GM08714 (cell line): ENCODE data around the gene ADRM1.

Experiments
- H3K4me3 ChIP-seq: fragments of 200-500 bp; sonication (Bioruptor generic); 2 replicates; pipeline ENCODE4 v1.5.1; 2014; ENCODE audit warnings: mild to moderate bottlenecking, low read length, inconsistent platforms
- ZNF274 ChIP-seq: IDR thresholded peaks from 2 replicates; pipeline ENCODE4 v1.6.1; 2012; ENCODE audit warnings: mild to moderate bottlenecking, low read depth, low read length

Gene ADRM1

DNA sequence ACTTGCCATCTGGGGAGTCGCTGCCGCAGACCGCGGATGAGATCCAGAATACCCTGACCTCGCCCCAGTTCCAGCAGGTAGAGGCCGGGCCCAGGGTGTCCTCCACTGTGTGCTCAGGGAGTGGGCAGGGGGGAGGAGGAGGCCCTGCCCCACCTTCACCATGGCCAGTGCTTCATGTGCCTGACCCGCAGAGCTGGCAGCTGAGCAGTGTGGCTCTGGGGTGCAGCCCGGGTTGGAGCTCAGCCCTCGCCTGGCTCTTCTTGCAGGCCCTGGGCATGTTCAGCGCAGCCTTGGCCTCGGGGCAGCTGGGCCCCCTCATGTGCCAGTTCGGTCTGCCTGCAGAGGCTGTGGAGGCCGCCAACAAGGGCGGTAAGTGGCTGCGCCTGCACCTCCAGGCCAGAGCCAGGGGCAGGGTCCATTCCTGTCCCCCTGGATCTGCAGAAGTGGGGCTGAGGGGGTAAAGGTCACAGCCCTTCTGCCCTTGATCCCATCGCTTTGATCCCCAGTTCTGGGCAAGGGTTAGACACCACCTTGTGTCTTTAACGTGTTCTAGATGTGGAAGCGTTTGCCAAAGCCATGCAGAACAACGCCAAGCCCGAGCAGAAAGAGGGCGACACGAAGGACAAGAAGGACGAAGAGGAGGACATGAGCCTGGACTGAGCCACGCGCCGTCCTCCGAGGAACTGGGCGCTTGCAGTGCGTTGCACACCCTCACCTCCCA, 5.5 kb downstream of the ADRM1 start:
- no peak overlapping the region for H3K4me3 ChIP-seq
- no peak for TF ChIP-seq ZNF274

DNA sequence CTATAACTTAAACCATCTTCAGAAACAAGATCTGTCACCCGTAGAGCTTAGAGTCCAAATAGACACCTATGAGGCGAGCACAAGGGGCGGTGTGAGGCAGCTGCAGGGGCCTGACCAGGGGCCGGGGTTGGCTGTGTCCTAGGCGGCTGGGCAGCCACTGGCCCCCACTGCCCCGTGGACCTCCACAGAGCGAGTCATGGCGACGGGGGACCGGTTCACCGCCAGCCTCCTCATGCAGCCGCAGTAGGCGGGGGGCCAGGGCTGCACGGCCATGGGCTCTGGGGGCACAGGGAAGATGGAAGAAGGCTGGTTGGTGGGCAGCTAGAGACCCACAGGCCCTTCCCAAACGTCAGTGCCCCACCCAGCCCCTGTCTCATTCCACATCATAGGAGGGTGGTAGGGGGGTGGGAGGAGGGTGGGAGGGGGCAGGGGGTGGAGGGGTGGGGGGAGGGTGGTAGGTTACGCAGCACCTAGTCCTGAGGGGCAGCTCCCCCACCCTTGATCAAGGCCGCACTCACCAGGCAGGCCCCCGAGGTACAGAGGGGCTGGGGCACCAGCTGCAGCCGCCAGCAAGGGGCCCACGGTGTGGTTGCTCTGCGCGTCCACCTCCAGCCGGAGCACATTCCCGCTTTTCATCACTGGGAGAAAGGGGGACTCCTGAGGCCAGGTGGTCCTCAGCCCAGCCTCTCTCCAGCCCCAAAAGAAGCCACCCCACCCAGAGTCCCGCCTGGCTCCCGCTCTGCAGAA, 6.6 kb downstream of the ADRM1 start:
- H3K4me3 ChIP-seq, result no peak overlapping the region
- no peak for TF ChIP-seq ZNF274

DNA sequence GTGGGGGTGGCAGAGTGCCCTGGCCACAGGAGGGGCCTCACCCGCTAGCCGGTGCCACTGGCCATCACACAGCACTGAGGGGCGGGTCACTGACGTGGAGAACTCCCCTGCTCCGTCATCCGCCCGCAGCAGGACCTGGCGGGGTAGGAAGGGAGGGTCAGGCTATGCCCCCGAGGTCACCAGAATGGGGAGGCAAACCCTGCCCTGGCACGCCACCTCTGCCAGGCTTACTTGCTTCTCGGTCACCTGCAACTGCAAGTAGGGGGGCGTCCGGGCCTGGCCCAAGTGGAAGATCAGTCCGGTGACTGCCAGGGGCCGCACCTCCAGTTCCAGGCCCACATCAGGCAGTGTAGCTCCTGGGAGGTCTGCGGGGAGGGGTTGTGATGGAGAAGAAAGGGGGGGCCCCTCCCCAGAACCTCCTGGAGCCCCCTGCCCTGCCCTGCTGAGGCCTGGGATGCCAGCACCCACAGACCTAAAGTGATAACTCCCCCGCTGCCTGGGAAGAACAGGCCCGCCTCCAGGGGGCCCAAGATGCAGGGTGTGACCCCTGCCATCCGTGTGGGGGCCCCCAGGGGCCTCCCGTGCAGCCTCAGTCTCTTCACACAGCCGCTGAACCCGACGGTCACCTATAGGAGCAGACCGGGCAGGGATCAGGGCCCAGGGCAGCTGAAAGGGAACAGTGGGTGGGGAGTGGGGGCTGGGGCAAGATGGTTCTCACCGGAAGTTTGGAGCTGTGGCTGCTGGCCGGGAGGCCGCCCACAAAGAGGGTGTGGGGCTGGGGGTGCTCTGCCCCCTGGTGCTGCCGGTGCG, 7.4 kb downstream of the ADRM1 start:
- no peak overlapping the region for H3K4me3 ChIP-seq
- no peak for TF ChIP-seq ZNF274

DNA sequence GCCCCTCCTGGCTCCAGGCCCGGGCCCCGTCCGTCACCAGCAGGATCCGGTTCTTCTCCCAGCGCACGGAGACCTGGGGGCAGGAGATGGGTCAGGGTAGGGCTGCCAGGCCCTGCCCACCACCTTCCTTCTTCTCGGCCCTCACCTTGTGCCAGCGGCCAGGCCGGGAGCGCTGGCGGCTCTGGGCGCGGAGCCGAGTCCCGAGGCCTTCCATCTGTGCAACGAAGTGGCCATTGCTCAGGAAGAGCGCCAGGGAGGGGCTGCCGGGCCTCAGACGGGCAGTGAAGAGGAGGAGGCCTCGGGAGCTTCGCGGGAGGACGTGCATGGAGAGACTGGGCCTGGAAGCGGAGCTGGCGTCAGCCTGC, 7.9 kb downstream of the ADRM1 start:
- H3K4me3 ChIP-seq, result no peak overlapping the region
- no peak for TF ChIP-seq ZNF274

DNA sequence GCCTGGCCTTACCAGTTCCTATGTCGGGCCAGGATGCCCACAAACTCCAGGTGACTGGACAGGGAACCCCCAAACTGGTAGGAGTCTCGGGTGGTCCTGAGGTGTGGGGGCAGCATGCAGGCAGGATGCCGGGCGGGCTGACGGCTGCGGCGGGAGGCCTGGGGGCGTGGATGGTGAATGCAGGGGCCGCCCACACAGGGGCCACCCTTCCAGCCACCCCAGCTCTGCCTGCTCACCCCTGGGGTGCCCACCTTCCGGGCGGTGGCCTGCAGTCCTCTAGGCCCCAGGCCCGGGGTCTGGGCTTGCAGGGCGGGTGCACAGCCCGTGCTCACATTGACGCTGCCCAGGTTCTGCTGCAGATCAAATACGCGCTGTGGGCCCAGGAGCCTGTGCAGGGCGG, 8.4 kb downstream of the ADRM1 start:
- TF ChIP-seq ZNF274, result no peak
- H3K4me3 ChIP-seq, result no peak overlapping the region

DNA sequence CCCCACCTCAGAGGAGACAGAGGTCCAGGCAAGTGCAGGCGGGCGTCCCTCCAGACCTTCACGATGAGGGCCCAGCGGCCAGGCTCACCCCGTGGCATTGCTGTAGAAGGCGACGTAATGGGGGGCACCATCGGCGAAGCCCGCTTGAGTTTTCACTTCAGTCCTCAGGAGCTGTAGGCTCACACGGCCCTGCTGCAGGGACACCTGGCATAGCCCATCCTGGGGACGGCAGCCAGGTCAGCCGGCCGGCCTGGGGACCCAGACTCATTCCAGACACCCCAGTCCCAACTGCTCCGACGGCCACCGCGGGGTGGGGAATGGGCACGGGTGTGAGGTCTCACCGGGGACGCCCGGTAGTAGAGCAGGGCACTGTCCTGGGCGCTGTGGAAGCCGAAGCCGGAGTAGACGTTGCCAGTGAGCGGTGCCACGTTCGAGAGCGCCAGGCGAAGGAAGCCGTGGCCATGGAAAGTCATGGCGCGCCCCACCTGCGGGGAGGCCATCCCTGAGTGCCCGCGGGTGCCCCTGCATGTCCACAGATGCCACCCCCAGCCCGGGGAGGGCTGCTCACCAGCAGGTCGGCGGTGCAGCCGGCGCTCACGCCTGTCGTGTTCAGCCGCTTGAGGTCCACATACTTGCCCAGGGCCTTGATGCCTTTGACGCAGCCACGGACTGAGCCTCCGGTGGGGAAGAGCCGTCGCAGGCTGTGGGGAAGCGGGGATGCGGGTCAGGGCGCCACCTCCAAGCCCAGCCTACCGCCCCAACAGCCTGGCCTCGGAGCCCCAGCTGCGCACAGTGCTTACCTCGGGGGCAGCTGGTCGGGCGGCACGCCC, 9.2 kb downstream of the ADRM1 start:
- TF ChIP-seq ZNF274, result no peak

DNA sequence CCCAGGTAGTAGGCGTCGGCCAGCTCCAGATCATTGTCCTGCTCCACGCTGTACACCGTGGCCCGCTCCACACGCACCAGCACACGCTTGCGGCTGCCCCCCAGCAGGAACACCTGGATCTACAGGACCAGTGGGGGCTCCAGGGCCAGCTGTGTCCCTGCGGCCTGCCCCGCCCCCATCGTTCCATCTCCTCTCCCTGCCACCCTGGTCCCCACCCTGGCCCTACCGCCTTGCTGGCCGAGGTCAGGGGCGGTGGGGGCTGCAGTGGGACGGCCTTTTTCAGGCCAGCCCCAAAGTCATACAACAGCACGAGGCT, 9.8 kb downstream of the ADRM1 start:
- no peak for TF ChIP-seq ZNF274
- no peak overlapping the region for H3K4me3 ChIP-seq

More for the DNA sequence above, 9.2 kb downstream of the ADRM1 start:
- H3K4me3 ChIP-seq, result no peak overlapping the region

DNA sequence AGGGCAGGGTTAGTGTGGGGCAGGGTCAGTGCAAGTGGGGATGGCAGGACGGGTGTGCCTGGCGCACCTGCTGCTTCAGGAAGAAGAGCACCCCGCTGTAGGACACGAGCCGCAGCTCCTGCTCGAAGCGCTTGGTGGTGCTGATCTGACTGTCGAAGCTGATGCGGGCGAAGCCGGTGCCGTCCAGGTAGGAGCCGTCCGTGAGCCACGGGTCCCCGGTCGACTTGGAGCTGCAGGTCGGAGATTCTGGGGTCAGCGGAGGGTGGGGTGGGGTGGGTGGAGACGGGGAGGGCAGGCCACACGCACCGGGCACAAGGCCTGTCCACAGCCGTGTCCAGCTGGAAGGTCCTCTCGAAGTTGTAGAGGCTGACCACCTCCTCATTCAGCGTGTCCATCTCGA, 10.2 kb downstream of the ADRM1 start:
- H3K4me3 ChIP-seq, result no peak overlapping the region
- TF ChIP-seq ZNF274, result no peak

DNA sequence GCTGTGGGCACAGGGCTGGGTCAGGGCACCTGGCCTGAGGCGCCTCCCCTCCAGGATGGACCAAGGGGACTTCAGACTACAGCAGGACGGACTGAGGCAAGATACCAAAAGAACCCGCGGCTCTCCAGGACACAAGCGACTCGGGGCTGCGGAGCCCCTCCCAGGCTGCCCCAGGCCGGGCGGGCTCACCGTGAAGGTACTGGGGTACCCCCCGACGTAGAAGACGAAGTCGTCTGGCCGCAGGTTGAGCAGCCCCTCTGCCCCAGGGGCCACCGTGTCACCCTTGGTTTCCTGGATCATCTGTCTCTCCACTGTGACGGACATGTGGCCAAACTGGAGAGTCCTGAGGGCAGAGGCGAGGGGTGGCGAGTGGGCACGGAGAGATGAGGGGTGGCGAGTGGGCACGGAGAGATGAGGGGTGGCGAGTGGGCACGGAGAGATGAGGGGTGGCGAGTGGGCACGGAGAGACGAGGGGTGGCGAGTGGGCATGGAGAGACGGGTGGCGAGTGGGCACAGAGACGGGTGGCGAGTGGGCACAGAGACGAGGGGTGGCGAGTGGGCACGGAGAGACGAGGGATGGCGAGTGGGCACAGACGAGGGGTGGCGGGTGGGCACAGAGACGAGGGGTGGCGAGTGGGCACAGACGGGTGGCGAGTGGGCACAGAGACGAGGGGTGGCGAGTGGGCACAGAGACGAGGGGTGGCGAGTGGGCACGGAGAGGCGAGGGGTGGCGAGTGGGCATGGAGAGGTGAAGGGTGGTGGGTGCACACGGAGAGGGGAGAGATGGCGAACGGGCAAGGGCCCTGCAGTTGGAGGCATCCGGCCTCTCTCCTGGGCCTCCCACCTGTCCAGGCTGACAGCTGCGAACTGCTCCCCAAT, 10.9 kb downstream of the ADRM1 start:
- TF ChIP-seq ZNF274, result no peak
- no peak overlapping the region for H3K4me3 ChIP-seq

DNA sequence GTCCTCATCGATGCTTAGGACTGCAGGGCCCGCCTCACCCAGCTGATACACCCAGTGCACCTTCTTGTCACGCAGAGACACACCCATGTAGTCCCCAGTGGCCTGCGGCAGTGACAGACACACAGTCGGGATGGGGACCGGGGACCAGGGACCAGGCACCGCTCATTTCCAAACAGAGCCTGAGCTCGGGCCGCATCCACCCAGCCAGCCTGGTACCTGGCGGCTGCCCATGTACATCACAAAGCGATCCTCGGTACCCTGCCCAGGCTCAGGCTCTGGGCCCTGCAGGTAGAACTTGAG, 11.5 kb downstream of the ADRM1 start:
- no peak for TF ChIP-seq ZNF274

DNA sequence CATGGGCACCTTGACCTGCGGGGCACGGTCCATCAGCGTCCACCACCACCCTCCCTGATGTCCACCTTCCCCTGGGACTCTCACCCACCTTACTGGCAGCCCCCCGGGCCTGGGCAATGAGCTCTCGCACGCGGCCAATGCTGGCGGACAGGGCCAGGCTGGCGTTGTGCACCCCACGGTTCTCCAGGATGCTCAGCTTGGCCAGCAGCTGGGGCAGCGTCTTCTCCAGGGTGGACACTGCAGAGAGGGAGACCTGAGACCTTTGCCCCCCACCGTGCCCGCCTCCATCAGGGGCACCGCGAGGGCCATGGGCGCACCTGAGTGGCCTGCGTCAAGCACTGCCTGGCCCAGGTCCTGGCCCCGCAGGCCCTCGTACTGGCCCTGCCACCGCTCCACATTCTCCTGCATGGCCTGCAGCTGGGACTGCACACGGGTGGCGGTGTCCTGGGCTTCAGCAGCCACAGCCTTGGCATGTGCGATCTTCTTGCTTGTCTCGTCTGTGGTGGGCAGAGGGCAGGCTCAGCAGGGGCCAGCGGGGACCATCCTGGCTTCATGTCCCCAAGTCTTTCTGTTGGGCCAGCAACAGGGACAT, 12.0 kb downstream of the ADRM1 start:
- TF ChIP-seq ZNF274, result no peak
- no peak overlapping the region for H3K4me3 ChIP-seq

More for the DNA sequence above, 11.5 kb downstream of the ADRM1 start:
- no peak overlapping the region for H3K4me3 ChIP-seq

DNA sequence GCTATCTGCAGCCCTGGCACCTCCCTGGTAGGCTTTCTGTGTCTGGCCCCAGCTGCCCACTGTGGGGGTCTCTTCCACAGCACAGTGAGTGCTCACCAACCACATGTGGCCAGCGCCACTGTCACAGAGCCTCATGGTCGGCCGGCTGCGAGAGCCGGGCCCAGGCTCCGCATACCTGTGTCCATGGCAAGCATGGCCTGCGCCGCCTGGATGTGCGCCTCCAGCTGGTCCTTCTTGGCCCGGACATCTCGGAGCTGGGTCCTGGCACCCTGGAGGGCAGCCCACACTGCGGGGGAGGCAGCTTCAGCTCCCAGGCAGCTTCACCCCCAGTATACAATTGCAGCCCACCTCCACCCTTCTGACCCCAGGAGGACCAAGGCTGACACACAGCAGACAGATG, 13.0 kb downstream of the ADRM1 start:
- no peak overlapping the region for H3K4me3 ChIP-seq
- no peak for TF ChIP-seq ZNF274
